ENCODE results near the gene CADPS. TPM values are rescaled to one million over a fixed set of nuclear protein-coding genes. Genes with fewer than 3 reads are reported as not detected.

The CADPS gene
- total and polyA plus RNA-seq, 9 of the 15 experiments (the other 6 are each of a cell fraction or from before 2014, with no cell fraction given) = not detected

GRCh38 chr3:62830727-62831322, 44.4 kb downstream of the CADPS start:
- FAIRE-seq (no peak), ATAC-seq (no peak), DNase-seq (ENCODE audit: extremely low read depth in 1 of 4, low spot score in 3 of 4) (no peak)
- H3K4me3 ChIP-seq = no peak overlapping the region
- H3K9me1 ChIP-seq (ENCODE audit: control insufficient read depth, insufficient read depth, low read length) = no peaks in the 10 kb centered on the region
- no peaks in the 10 kb centered on the region for H3K79me2 ChIP-seq (ENCODE audit: control insufficient read depth, insufficient read depth, low read length)
- intact Hi-C loops (cut with micrococcal nuclease) = no loop called here
- CTCF ChIA-PET (ENCODE audit: low intra/inter-chr PET ratio) = no interaction called here
- 0% methylated on average over 2 of the region's 2 CpGs for WGBS (ENCODE audit: insufficient coverage, low coverage, missing lambda C conversion rate)
- no peaks in the 10 kb centered on the region for H3K27me3 ChIP-seq (ENCODE audit: control insufficient read depth in 2 of 2, insufficient read depth in 2 of 2, low read length in 2 of 2)
- POLR2A ChIA-PET = no interaction called here
- H3K4me2 ChIP-seq (ENCODE audit: insufficient read depth, low read length) = no peak overlapping the region
- H3K9ac ChIP-seq (ENCODE audit: insufficient read depth in 1 of 2, low read depth in 2 of 2, low read length in 2 of 2) = no peak overlapping the region
- TF ChIP-seq CSDE1 (IDR thresholded peaks at IDR 0.05) (no peak), PTRF (tag; IDR thresholded peaks at IDR 0.05) (no peak), POLR2A (conservative IDR thresholded peaks at IDR 0.05) (no peak), ZEB2 (IDR thresholded peaks at IDR 0.05) (no peak), ZNF263 (CRISPR knock-in tag; IDR thresholded peaks at IDR 0.05; ENCODE audit: borderline replicate concordance) (no peak), SMARCA5 (IDR thresholded peaks at IDR 0.05) (no peak), ARID4B (CRISPR knock-in tag; IDR thresholded peaks at IDR 0.05) (no peak), ARID3B (CRISPR knock-in tag; IDR thresholded peaks at IDR 0.05; ENCODE audit: borderline replicate concordance) (no peak), PCBP1 (IDR thresholded peaks at IDR 0.05; ENCODE audit: low read depth, low read length, poor library complexity, severe bottlenecking) (no peak), ZC3H11A (IDR thresholded peaks at IDR 0.05; ENCODE audit: low read depth, low read length) (no peak), ZNF551 (CRISPR knock-in tag; IDR thresholded peaks at IDR 0.05) (no peak), SUPT5H (IDR thresholded peaks at IDR 0.05) (no peak), NFRKB (IDR thresholded peaks at IDR 0.05; ENCODE audit: low read depth) (no peak)
- no peaks in the 10 kb centered on the region for H3K9me3 ChIP-seq (replicated peaks; ENCODE audit: control insufficient read depth, insufficient read depth, low read depth, low read length)
- no TSS peak for BruUV-seq (replicated peaks)
- no peak overlapping the region for H3K27ac ChIP-seq (ENCODE audit: extremely low read depth, low read depth, low read length)
- H4K20me1 ChIP-seq (replicated peaks; ENCODE audit: control insufficient read depth, insufficient read depth, low read length) = no peaks in the 10 kb centered on the region
- H3K36me3 ChIP-seq (ENCODE audit: control insufficient read depth, insufficient read depth, low read length) = no peaks in the 10 kb centered on the region
- no peak overlapping the region for H2AFZ ChIP-seq (ENCODE audit: low read depth, low read length)
- in situ Hi-C loops (cut with MboI) = no loop called here
- H3K4me1 ChIP-seq (replicated peaks in 1 of 2; ENCODE audit: control insufficient read depth in 2 of 2, insufficient read depth in 2 of 2, low read length in 2 of 2) = no peaks in the 10 kb centered on the region

All from K562 (cell line).